Tibial nerve (tissue), 4 donors: Measurements from ENCODE around the gene NKD1.

Source experiments
- CTCF ChIP-seq, 5 experiments: fragments of 200-600 bp in 3 of 5; fragments of 450-650 bp in 2 of 5; sonication (generic) in 3 of 5; IDR thresholded peaks; one replicate each; pipeline ENCODE4 v1.5.1; 2016 to 2019; ENCODE audit warnings: antibody characterized with exemption in 5 of 5, mild to moderate bottlenecking in 3 of 5, moderate library complexity in 2 of 5
- EP300 ChIP-seq, 2 donors: sonication (generic); formaldehyde crosslinking; IDR thresholded peaks; one replicate each; pipeline ENCODE4 v1.6.1; 2017; ENCODE audit warnings: antibody characterized with exemption in 2 of 2, mild to moderate bottlenecking in 1 of 2
- POLR2A ChIP-seq, 2 donors: fragments of 450-650 bp; IDR thresholded peaks; one replicate each; pipeline ENCODE4 v1.6.1; 2017; ENCODE audit warnings: antibody characterized with exemption in 2 of 2, mild to moderate bottlenecking in 2 of 2, moderate library complexity in 2 of 2

DNA sequence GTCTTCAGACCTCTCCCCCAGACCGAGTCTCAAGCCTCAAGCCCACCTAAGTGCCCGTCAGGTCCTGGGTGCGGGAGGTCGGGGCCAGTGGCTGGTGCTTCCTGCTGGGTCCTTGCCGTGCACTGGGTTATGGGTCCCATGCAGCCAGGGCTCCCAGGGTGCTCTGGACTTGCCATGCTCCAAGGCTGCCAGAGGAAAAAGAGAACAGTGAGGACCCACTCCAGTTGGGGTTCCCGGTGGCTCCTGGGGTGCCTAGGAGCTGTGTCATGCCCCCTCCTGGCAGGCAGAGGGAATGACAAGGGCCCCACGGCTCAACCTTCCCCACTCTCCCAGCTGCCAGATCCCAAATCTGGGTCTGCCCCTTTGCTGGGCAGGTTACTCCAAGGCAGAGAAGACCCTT lies 129.2 kb downstream of the NKD1 start:
- TF ChIP-seq EP300 (IDR thresholded peaks at IDR 0.05) = no peak
- TF ChIP-seq CTCF (IDR thresholded peaks at IDR 0.05) = peak in 1 of 5 experiments; percentile 13
- TF ChIP-seq POLR2A (IDR thresholded peaks at IDR 0.05) = no peak
